ENCODE results near the gene LRP2BP. TPM values are rescaled to one million over a fixed set of nuclear protein-coding genes. Genes with fewer than 3 reads are reported as not detected.

LRP2BP gene
- 4.3 and 4.5 TPM in 2 replicates for polyA plus RNA-seq

DNA sequence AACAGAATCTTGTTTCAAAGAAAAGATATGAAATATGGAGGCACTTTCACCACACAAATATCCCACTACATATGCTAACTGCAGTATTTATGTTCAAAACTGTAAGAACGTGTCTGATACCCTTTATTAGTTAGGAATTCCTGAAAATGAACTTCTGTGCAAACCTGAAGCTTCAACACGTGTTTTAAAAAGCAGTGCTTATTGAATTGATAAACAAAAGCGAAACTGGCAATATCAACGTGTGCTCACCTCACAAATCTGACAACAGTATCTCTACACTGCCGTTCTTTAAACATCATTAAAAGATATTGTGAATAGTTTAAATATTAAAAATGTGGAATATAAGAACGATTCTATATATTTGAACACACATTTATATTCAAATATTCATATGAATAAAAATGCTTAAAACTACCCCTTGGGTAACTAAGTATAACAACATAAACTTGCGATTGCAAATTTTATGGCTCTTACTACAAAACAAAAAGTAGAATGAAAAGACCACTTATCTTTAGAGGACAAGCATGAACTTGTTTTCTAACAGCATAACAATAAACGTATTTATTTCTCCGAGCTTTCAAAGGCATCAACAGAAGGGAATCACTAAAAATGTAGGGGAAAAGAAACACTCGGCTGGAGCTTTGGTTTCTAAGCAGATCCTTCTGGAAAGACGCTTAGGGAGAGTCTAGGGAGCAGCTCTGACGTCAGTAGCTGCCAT, at the start of gene LRP2BP:
Gene LRP2BP, minus strand, starts transcription at position 687 of the 718 bp plus-strand sequence. CDS start 17,738 bp downstream, outside the sequence.

DNA sequence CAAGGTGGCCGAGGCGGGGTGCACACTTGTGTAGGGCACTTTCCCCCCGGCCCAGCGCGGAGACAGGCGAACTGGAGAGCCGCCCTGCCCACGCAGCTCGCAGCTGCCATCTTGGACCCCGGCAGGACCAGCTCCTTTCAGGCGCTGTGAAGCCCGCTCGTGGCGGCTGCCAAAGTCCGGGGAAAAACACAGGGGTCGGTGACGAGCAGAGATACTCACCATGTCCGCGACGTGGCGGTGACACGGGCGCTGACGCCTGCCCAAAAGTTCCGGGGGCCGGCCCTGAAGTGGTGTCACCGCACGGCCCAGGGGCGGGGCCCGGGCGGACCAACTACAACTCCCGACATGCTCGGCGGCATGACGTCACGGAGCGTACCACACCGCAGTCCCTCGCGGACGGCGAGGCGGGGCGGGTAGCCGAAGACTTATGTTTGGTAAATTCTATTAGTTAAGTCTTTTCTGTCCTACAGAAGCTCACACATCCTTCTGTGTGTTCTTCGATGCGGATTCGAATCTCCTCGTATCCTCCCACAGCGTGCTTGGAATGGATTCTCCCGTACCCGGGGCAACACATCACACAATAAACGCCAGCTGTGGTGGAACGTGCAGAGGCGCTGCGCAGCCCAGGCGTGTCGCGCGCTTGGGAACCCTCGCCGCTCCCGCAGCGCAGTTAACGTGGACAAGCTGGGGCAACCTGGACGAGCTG, 30.1 kb upstream of the LRP2BP start, which contains the start of gene UFSP2:
Gene UFSP2, minus strand, starts transcription at position 318 of the 706 bp plus-strand sequence. Its CDS starts 96 bp downstream, at position 222.

DNA sequence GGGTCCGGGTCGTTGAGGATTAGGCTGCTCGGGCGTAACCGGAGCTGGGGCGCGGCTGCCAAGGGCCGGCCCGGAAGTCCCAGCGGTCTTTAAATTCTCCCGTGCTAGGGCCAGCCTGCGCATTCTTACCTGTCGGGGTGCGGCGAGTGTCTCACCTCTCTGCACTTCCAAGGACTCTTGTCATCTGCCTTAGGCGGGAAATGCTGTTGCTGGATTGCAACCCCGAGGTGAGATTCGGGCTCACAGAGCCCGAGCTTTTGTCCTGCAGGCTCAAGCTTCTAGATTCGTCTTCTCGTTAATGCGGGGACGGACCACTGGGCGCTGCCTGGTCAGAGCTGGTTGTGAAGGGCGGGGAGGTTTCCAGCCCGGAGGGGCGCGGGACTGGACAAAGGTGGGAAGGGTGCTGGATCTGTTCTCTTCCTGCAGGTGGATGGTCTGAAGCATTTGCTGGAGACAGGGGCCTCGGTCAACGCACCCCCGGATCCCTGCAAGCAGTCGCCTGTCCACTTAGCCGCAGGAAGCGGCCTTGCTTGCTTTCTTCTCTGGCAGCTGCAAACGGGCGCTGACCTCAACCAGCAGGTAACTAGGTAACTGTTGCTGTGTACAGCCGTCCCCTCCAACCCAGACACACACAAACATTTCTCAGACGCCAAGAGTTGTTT, 1.1 kb upstream of the LRP2BP start, which contains the start of gene ANKRD37:
Gene ANKRD37, plus strand, starts transcription at position 118 of the 662 bp plus-strand sequence. Its CDS starts 83 bp downstream, at position 201.

Other genes with a start within 250 kb of the LRP2BP start
- 22.8 and 46.3 TPM in 2 replicates for gene CFAP97, start 191.9 kb downstream of the LRP2BP start, polyA plus RNA-seq
- 13.1 and 18.2 TPM in 2 replicates for gene SNX25, start 186.3 kb downstream of the LRP2BP start, polyA plus RNA-seq
- 6.0 and 17.7 TPM in 2 replicates for gene ANKRD37, start 917 bp upstream of the LRP2BP start, polyA plus RNA-seq
- 70.3 and 79.4 TPM in 2 replicates for gene UFSP2, start 30.0 kb upstream of the LRP2BP start, polyA plus RNA-seq
- gene CCDC110, start 75.8 kb upstream of the LRP2BP start, polyA plus RNA-seq = 1.2 and 3.2 TPM in 2 replicates
- 21.9 and 24.5 TPM in 2 replicates for gene PDLIM3, start 139.6 kb upstream of the LRP2BP start, polyA plus RNA-seq